ENCODE results near the gene SRF.
A peak's percentile ranks its signal among the peaks of the same experiment; 100 is the strongest.

The SRF gene

DNA sequence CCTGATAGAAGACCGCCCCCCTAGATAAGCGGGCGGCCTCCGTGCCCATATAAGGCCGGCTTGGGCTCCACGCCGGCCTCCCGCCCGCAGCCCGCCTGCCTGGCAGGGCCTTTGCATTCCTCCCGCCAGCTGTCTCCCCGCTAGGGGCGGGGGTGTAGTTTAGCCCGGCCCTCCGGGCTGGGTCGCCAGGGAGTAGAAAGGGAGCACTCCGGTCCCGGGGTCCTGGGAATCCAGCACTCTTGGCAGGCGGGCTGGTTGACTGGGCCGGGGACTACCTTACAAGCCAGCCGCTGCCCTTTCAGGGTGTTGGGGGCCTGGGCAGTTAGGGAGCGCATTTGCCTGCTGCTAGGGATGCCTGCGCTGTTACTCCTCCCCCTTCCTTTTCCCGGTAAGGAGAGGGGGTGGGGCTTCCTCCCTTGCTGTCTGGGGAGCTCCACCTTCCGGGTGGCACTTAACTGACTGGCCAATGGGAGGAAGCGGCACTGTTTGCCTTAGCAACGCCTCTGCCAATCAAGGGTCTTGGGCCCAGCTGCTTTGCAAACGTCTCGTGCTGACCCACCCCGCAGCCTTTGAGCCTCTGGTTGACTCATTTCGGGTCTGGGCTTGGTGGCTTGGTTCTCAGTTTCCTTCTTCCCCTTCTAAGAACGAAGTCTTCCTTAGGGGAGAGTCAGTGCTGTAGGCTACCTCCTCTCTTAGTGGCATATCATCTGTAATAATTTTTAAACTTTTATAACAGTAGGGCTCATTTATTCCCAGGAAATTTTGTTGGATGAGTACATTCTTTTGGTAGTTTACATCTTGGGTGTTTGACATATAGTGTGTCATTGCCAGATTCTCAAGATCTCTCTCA, 3.4 kb downstream of the SRF start:
- Mint-ChIP-seq H3K9me3 (no peaks in the 10 kb centered on the region), H3K36me3 (peaks cover 6% of the 10 kb centered on the region), H3K4me1 (peaks cover 46% of the 10 kb centered on the region), H3K4me3 (peak overlapping the region; percentile 97), H3K27me3 (no peaks in the 10 kb centered on the region), H3K27ac (peak overlapping the region; percentile 13)

DNA sequence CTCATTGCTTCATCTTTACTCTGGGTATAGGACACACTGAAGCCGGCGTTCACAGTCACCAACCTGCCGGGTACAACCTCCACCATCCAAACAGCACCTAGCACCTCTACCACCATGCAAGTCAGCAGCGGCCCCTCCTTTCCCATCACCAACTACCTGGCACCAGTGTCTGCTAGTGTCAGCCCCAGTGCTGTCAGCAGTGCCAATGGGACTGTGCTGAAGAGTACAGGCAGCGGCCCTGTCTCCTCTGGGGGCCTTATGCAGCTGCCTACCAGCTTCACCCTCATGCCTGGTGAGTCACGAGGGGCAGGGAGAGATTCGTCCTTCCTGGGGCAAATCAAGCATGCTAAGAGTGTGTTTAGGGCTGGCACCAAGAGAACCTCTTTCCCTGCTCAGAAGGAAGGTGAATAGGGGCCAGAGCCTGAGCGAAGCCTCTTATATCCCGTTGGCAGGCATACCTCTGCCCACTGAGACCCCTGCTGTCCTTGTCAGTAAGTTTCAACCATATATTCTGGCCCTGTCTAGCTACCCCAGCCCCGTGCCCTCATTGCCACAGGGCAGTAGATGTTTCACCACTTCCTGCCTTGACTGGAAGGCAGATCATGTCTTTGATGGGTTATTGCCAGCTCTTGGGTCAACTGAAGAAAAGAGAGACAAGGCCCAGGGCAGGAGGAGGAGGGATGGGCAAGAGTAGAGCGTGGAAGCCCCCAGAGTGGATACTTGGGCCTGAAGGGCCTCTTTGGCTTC, 4.8 kb downstream of the SRF start:
- Mint-ChIP-seq H3K36me3 (peaks cover 6% of the 10 kb centered on the region), H3K4me3 (no peak overlapping the region), H3K4me1 (peaks cover 38% of the 10 kb centered on the region), H3K27me3 (no peaks in the 10 kb centered on the region), H3K27ac (no peak overlapping the region), H3K9me3 (no peaks in the 10 kb centered on the region)

DNA sequence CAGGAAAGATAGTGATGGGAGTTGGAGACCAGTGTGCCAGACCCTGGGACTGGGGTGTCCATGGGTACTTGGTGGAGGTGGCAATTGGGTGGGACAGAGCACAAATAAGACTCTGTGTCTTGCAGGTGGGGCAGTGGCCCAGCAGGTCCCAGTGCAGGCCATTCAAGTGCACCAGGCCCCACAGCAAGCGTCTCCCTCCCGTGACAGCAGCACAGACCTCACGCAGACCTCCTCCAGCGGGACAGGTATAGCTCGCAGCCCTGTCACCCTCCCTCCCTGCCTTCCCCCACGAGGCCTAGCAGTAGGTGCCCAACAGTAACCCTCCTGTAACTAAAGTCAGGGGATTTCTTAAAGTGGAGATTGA, 5.3 kb downstream of the SRF start:
- H3K27me3 Mint-ChIP-seq, result no peaks in the 10 kb centered on the region
- H3K27ac Mint-ChIP-seq, result no peak overlapping the region
- peaks cover 42% of the 10 kb centered on the region for H3K4me1 Mint-ChIP-seq
- peaks cover 6% of the 10 kb centered on the region for H3K36me3 Mint-ChIP-seq
- no peak overlapping the region for H3K4me3 Mint-ChIP-seq
- no peaks in the 10 kb centered on the region for H3K9me3 Mint-ChIP-seq

DNA sequence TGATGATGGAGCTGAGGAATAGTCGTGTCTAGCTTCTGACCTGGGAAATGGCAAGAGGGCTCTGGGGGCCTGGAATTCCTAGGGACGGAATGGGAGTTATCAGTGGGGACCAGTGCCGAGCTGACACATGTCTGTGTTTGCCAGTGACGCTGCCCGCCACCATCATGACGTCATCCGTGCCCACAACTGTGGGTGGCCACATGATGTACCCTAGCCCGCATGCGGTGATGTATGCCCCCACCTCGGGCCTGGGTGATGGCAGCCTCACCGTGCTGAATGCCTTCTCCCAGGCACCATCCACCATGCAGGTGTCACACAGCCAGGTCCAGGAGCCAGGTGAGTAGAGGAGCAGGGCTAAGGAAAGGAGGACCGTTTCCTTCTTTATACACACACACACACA, 7.1 kb downstream of the SRF start:
- Mint-ChIP-seq H3K4me3 (no peak overlapping the region), H3K27ac (no peak overlapping the region), H3K9me3 (no peaks in the 10 kb centered on the region), H3K27me3 (no peaks in the 10 kb centered on the region), H3K36me3 (peaks cover 3% of the 10 kb centered on the region), H3K4me1 (peaks cover 44% of the 10 kb centered on the region)

DNA sequence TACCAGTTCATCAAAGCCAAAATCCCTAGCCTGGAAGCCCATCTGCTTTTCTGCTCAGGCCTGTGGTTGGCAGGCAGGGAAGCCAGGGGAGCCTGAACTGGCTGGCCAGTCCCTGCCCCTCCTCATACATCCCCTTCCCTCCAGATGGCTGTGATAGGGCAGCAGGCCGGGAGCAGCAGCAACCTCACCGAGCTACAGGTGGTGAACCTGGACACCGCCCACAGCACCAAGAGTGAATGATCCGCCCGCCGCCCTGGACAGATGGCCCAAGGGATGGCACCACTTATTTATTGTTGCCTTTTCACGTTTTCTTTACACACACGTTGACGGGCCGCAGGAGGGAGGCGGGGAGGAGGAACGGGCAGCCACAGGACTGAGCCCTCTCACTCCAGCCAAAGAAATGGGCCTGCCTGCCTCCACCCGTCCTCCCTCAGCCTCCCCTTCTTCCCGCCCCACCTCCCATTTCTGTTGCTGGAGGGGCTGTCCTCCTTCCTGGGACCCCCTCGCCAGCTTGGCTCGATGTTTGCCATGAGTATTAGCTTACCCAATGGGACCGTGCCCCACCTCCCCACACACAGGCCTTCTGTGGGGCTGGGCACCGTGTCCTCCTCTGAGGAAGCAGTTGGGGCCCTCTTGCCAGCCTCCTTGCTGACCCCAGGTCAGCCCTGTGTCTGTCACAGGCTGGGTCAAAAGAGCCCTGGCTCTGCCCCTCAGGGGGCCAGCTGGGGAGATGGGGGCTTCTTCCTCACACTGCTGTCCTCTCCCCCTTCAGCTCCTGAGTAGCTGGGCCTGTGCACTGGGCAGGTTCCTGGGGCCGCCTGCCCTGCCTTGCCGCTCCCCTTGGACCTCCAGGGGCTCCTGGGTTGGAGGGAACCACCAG, 8.1 kb downstream of the SRF start:
- Mint-ChIP-seq H3K36me3 (peaks cover 3% of the 10 kb centered on the region), H3K27ac (no peak overlapping the region), H3K4me1 (peaks cover 45% of the 10 kb centered on the region), H3K4me3 (no peak overlapping the region), H3K9me3 (no peaks in the 10 kb centered on the region), H3K27me3 (no peaks in the 10 kb centered on the region)

DNA sequence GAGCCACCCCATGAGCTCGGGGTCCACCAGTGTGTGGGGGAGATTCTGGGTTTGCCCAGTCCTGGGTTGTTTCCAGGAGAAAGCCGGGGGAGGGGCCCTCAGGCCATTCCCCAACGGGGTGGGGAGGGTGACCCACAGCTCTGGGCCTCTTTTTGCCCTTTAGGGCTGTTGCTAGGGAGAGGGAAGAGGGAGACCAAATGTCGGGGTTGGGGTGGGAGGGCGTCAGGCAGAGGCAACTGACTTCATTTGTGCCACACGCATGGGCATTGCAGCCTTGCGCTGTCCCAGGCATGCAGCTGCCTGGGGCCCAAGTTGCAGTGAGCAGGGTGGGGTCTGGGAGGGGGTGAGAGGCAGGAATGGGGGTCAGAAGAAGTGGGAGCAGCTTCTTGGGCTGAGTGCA, 9.0 kb downstream of the SRF start:
- H3K27ac Mint-ChIP-seq, result no peak overlapping the region
- no peaks in the 10 kb centered on the region for H3K9me3 Mint-ChIP-seq

DNA sequence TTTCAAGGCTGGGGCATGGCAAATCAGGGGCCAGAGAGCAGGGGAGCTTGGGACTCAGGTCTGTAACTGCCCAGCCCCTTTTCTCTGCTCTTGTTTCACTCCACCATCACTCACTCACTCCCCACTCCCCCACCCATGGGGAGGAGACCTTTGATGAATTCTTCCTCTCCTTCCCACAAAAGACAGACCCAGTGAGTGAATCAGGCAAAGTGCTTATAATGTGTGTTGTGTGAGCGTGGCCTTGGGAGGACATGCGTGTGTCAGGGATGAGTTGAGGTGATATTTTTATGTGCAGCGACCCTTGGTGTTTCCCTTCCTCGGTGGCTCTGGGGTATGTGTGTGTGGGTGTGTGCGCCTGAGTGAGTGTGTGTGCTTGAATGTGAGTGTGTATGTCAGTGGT, 9.9 kb downstream of the SRF start:
- Mint-ChIP-seq H3K4me3 (peak overlapping the region; percentile 95), H3K36me3 (peaks cover 4% of the 10 kb centered on the region), H3K9me3 (no peaks in the 10 kb centered on the region), H3K27me3 (no peaks in the 10 kb centered on the region), H3K27ac (peak overlapping the region; percentile 75), H3K4me1 (peaks cover 48% of the 10 kb centered on the region)

More for the DNA sequence above, 9.0 kb downstream of the SRF start:
- peaks cover 46% of the 10 kb centered on the region for H3K4me1 Mint-ChIP-seq
- peaks cover 3% of the 10 kb centered on the region for H3K36me3 Mint-ChIP-seq
- no peaks in the 10 kb centered on the region for H3K27me3 Mint-ChIP-seq
- no peak overlapping the region for H3K4me3 Mint-ChIP-seq

DNA sequence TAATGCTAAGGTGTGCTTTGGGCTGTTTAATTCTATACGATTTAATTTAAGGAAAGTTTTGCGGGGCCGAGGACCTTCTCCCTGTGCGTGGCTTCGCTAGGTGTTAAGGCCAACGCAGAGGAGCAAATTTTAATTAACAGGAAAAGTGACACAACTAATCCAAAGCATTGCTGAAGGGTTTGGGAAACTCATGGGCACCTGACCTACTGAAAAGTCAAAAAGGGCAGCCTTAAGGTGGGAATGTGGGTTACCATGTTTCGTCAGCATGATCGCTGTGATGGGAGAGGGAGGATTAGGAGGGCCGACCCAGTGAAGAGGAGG, 10.5 kb downstream of the SRF start:
- Mint-ChIP-seq H3K4me1 (peaks cover 52% of the 10 kb centered on the region), H3K36me3 (peaks cover 1% of the 10 kb centered on the region), H3K27ac (peak overlapping the region; percentile 75), H3K9me3 (no peaks in the 10 kb centered on the region), H3K27me3 (no peaks in the 10 kb centered on the region), H3K4me3 (peak overlapping the region; percentile 95)

DNA sequence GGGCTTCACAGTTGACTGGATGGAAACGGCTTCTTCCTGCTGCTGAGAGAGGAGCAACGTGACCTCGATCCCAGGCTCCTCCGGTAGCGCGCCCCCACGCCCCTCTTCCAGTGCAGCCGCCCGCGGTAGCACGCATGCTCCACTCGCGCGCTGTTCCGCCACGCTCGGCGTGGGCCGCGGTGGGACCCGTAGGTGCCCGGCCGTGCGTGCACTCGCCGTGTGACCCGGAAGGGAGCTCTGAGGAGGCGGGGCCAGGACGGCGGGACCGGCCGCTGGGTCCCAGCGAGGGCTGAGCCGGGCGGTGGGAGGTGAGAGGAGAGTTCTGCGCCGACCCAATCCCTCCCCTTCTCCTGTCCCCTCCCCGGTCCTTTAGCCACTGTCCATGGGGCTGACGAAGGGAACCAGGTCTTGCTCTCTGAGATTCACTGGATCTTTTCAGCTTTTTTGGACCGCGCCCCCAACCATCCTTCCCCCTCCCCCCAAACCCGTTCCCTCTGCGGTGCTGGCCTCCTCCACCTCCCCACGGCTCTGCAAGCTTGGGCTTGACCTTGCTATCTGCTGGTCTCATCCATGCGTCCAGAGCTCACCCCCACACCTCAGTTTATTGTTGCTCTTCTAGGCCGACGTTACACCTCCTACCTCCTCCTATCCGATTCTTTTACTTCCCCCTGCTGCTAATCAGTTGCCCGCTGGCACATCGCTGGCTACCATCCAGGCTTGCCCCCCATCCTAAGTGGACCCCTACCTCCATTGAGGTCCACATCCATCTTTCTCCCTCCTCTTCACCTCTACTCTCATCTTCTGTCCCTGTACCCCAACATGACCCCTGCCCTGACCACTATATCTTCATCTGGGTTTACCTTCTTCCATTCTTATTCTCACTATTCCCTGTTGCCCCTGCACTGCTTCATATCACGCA, 11.1 kb downstream of the SRF start, which contains the start of gene CUL9:
TSS of gene CUL9 (plus strand) at position 255 of the 919 bp plus-strand sequence. CDS start 2,115 bp downstream, outside the sequence.
- H3K27me3 Mint-ChIP-seq, result no peaks in the 10 kb centered on the region
- H3K9me3 Mint-ChIP-seq, result no peaks in the 10 kb centered on the region
- peak within 1 kb of the TSS; percentile 95 for H3K4me3 Mint-ChIP-seq
- peaks cover 1% of the 10 kb centered on the region for H3K36me3 Mint-ChIP-seq
- peaks cover 55% of the 10 kb centered on the region for H3K4me1 Mint-ChIP-seq
- H3K27ac Mint-ChIP-seq, result peak within 1 kb of the TSS; percentile 88

DNA sequence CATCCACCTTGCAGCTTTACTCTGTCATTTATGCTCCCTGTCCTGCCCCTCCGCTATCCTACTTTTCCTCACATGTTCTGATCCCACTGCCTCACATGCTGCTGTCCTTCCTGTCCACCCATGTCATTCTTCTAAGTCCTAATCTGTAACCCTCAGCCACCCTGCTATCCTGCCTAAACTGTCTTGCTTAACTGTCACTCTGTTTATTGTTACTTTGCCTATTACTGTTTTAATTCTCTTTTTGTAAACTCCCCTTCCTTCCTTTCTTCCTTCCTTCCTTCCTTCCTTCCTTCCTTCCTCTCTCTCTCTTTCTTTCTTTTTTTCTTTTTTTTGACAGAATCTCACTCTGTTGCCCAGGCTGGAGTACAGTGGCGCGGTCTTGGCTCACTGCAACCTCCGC, 12.4 kb downstream of the SRF start:
- Mint-ChIP-seq H3K36me3 (peaks cover 1% of the 10 kb centered on the region), H3K27ac (peak overlapping the region; percentile 88), H3K27me3 (no peaks in the 10 kb centered on the region), H3K4me1 (peaks cover 64% of the 10 kb centered on the region), H3K9me3 (no peaks in the 10 kb centered on the region), H3K4me3 (peak overlapping the region; percentile 95)

DNA sequence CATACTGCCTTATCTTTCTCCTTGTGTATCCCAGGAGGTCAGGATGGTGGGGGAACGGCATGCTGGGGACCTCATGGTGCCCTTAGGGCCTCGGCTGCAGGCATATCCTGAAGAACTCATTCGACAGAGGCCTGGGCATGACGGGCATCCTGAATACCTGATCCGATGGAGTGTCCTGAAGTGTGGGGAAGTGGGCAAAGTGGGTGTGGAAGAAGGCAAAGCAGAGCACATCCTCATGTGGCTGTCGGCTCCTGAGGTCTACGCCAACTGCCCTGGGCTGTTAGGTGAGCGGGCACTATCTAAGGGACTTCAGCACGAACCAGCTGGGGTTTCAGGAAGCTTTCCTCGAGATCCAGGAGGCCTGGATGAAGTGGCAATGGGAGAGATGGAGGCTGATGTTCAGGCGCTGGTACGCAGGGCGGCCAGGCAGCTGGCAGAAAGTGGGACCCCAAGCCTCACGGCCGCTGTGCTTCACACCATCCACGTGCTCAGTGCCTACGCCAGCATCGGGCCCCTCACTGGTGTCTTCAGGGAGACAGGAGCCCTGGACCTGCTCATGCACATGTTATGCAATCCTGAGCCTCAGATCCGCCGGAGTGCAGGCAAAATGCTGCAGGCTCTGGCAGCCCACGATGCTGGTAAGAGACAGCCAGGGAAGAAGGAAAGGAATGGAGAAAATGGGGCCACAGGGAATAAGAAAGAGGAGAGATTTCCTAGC, 13.4 kb downstream of the SRF start:
- peak overlapping the region; percentile 77 for H3K27ac Mint-ChIP-seq
- no peaks in the 10 kb centered on the region for H3K27me3 Mint-ChIP-seq
- peaks cover 67% of the 10 kb centered on the region for H3K4me1 Mint-ChIP-seq
- no peaks in the 10 kb centered on the region for H3K9me3 Mint-ChIP-seq
- peaks cover 1% of the 10 kb centered on the region for H3K36me3 Mint-ChIP-seq
- H3K4me3 Mint-ChIP-seq, result peak overlapping the region; percentile 34

DNA sequence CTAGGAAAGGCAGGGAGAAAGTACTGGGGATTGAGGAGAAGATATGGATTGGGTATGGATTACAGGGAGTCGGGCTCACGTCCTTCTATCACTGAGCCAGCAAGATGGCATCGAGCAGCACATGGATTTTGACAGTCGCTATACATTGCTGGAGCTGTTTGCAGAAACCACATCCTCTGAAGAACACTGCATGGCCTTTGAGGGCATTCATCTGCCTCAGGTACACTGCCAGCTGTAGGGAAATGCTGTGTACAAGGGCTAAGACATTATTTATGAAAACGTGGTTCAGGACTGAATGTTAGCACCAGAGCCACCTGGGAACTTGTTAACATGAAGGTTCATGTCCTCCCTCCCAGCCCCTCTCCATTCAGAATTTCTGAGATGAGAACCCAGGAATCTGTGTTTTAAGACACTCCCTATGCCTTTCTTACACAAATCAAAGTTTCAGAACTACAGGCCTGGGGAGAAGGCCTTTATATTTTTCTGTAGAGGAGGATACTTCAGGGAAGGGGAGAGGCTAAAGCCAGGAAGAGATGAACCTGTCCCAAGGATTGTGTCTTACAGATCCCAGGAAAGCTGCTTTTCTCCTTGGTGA, 14.4 kb downstream of the SRF start:
- Mint-ChIP-seq H3K9me3 (no peaks in the 10 kb centered on the region), H3K27ac (peak overlapping the region; percentile 82), H3K36me3 (peaks cover 4% of the 10 kb centered on the region), H3K27me3 (no peaks in the 10 kb centered on the region), H3K4me1 (peaks cover 73% of the 10 kb centered on the region), H3K4me3 (peak overlapping the region; percentile 49)

DNA sequence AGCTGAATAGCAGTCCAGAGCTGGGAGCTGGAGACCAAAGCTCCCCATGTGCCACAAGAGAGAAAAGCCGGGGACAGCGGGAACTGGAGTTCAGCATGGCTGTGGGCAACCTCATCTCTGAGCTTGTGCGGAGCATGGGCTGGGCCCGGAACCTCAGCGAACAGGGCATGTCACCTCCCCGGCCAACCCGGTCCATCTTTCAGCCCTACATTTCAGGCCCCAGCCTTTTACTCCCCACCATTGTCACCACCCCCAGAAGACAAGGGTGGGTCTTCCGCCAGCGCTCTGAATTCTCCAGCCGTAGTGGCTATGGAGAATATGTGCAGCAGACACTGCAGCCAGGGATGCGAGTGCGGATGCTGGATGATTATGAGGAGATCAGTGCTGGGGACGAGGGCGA, 14.9 kb downstream of the SRF start:
- Mint-ChIP-seq H3K36me3 (peaks cover 4% of the 10 kb centered on the region), H3K4me3 (no peak overlapping the region), H3K4me1 (peaks cover 76% of the 10 kb centered on the region), H3K27me3 (no peaks in the 10 kb centered on the region), H3K27ac (peak overlapping the region; percentile 52), H3K9me3 (no peaks in the 10 kb centered on the region)

DNA sequence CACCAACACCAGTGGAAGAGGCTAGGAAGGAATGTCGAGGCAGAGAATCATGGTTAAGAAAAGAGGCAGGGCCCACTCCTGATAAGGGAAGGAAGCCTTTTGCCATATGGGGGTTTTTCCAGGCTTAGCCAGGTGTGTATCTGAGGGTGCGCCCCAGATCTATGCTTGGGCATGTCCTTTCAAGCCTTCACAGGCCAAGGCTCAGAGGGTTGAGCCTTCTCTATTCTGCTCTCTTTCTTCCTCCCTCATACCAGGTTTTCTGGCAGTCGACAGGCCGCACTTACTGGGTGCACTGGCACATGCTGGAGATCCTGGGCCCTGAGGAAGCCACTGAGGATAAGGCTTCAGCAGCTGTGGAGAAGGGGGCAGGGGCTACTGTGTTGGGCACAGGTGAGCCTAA, 15.6 kb downstream of the SRF start:
- Mint-ChIP-seq H3K27me3 (no peaks in the 10 kb centered on the region), H3K36me3 (peaks cover 4% of the 10 kb centered on the region), H3K4me3 (no peak overlapping the region), H3K9me3 (no peaks in the 10 kb centered on the region), H3K4me1 (peaks cover 69% of the 10 kb centered on the region), H3K27ac (peak overlapping the region; percentile 52)
